T-cell (primary cell): ENCODE results near the gene PRKCA. TPM values are rescaled to one million over a fixed set of nuclear protein-coding genes. Genes with fewer than 3 reads are reported as not detected.

ENCODE experiments used
- ATAC-seq, 4 experiments: fragments of 200-7000 bp in 3 of 4; fragments of 150-1000 bp in 1 of 4; cut with Tn5 transposase; replicated peaks in 1 of 4; 1 replicate in 3 of 4; 2 replicates in 1 of 4; pipeline ENCODE4 v1.10.0; 2021; ENCODE audit warnings: moderate library complexity in 3 of 4, mild to moderate bottlenecking in 2 of 4, moderate number of reproducible peaks in 1 of 4
- CTCF ChIA-PET, 2 donors: fragments of 300-600 bp; sonication (Branson Sonifier 250); formaldehyde crosslinking; loops; one replicate each; lab custom pipeline; 2022; ENCODE audit warnings: antibody characterized with exemption in 2 of 2; lab: Charles Lee
- POLR2A ChIA-PET, 2 donors: fragments of 300-600 bp; sonication (Branson Sonifier 250); formaldehyde crosslinking; loops; one replicate each; lab custom pipeline; 2022; ENCODE audit warnings: antibody characterized with exemption in 2 of 2; lab: Charles Lee
- DNase-seq, 35 experiments: peaks; one replicate each; pipeline versions ENCODE4 v3.0.0 to v3.0.0-alpha.2; 2013 to 2023
- H3K27ac ChIP-seq: one replicate; pipeline ENCODE4 v1.5.1; 2013; ENCODE audit warnings: low read length
- H3K27me3 ChIP-seq, 2 experiments: replicated peaks in 1 of 2; 1 replicate in 1 of 2; 2 replicates in 1 of 2; pipeline versions ENCODE4 v1.6.1 to v1.7.0; 2013; ENCODE audit warnings: low read length in 1 of 2, mixed read lengths in 1 of 2; ENCODE audit not compliant: control insufficient read depth in 2 of 2, insufficient read depth in 2 of 2; ENCODE audit errors: extremely low read depth in 1 of 2
- H3K36me3 ChIP-seq, 2 donors: 1 replicate in 1 of 2; 2 replicates in 1 of 2; pipeline versions ENCODE4 v1.6.1 to v1.7.0; 2013; ENCODE audit warnings: low read length in 1 of 2; ENCODE audit not compliant: control insufficient read depth in 2 of 2, insufficient read depth in 1 of 2; ENCODE audit errors: extremely low read depth in 1 of 2
- H3K4me1 ChIP-seq, 2 experiments: 1 replicate in 1 of 2; 2 replicates in 1 of 2; pipeline versions ENCODE4 v1.6.1 to v1.7.0; 2013; ENCODE audit warnings: low read length in 2 of 2, mixed read lengths in 1 of 2; ENCODE audit not compliant: insufficient read depth in 2 of 2, control insufficient read depth in 1 of 2; ENCODE audit errors: extremely low read depth in 1 of 2
- H3K4me3 ChIP-seq, 2 donors: 1 replicate in 1 of 2; 2 replicates in 1 of 2; pipeline versions ENCODE4 v1.5.1 to v1.7.0; 2013; ENCODE audit warnings: mild to moderate bottlenecking in 2 of 2, low read length in 1 of 2, moderate library complexity in 1 of 2; ENCODE audit not compliant: control insufficient read depth in 1 of 2; ENCODE audit errors: extremely low read depth in 1 of 2
- H3K9me3 ChIP-seq: 2 replicates; pipeline ENCODE4 v1.7.0; 2013
- H3K27ac Mint-ChIP-seq, 2 donors: one replicate each; pipeline ENCODE4 v1.8.0; 2020 to 2021; ENCODE audit warnings: mild to moderate bottlenecking in 2 of 2, mixed read lengths in 2 of 2
- H3K27me3 Mint-ChIP-seq, 2 donors: one replicate each; pipeline ENCODE4 v1.8.0; 2021 to 2022; ENCODE audit warnings: mixed read lengths in 2 of 2
- H3K36me3 Mint-ChIP-seq: one replicate; pipeline ENCODE4 v1.8.0; 2021; ENCODE audit warnings: mixed read lengths
- H3K4me1 Mint-ChIP-seq, 3 donors: one replicate each; pipeline ENCODE4 v1.8.0; 2020 to 2022; ENCODE audit warnings: mixed read lengths in 3 of 3, mild to moderate bottlenecking in 1 of 3
- H3K4me3 Mint-ChIP-seq, 3 donors: one replicate each; pipeline ENCODE4 v1.8.0; 2020 to 2022; ENCODE audit warnings: mild to moderate bottlenecking in 3 of 3, mixed read lengths in 3 of 3, moderate library complexity in 3 of 3
- H3K9me3 Mint-ChIP-seq, 3 donors: one replicate each; pipeline ENCODE4 v1.8.0; 2020 to 2022; ENCODE audit warnings: mixed read lengths in 3 of 3
- WGBS: methylation state at CpG from one replicate; pipeline ENCODE4 v1.1.5; 2013; ENCODE audit warnings: missing lambda C conversion rate; ENCODE audit not compliant: insufficient coverage; 5-methylcytosine and 5-hydroxymethylcytosine counted together
- total RNA-seq, 35 experiments: library from RNA in 6 of 35; stranded (reverse) in 6 of 35; fragments of 120-200 nt in 1 of 35; gene quantifications; one replicate each; pipeline versions ENCODE4 v1.2.1 to v1.2.4 and lab custom pipeline; 2013 to 2026

The PRKCA gene
- total RNA-seq, 5 donors from 2014 or later (not counting 1 experiment from before 2014, with no cell fraction given) = 75.9 to 128 (median 82.0) TPM

GRCh38 chr17:66436631-66437030 lies 134.2 kb downstream of the PRKCA start:
- Mint-ChIP-seq H3K27ac (no peak overlapping the region), H3K36me3 (no peaks in the 10 kb centered on the region), H3K4me3 (no peak overlapping the region), H3K27me3 (no peaks in the 10 kb centered on the region), H3K4me1 (peaks cover 11 to 28% (median 25%) of the 10 kb centered on the region in 3 donors), H3K9me3 (no peaks in the 10 kb centered on the region)
- 98% methylated on average over 6 of the region's 6 CpGs for WGBS
- Histone ChIP-seq H3K4me1 (peaks cover 20 to 25% of the 10 kb centered on the region in 2 experiments), H3K4me3 (no peak overlapping the region), H3K27me3 (no peaks in the 10 kb centered on the region), H3K27ac (no peak overlapping the region), H3K9me3 (no peaks in the 10 kb centered on the region), H3K36me3 (no peaks in the 10 kb centered on the region)
- ATAC-seq (no peak), DNase-seq (no peak)
- ChIA-PET POLR2A (no interaction called here), CTCF (interaction anchor here in 1 of 2 donors (0.7 kb wide), 1 partner anchor 710 kb away, joined by 3 read pairs; no protein-coding TSS in a partner anchor)

GRCh38 chr17:66437476-66438026 lies 135.1 kb downstream of the PRKCA start:
- Histone ChIP-seq H3K27ac (no peak overlapping the region), H3K9me3 (no peaks in the 10 kb centered on the region), H3K4me1 (peaks cover 18 to 28% of the 10 kb centered on the region in 2 experiments), H3K4me3 (no peak overlapping the region), H3K36me3 (no peaks in the 10 kb centered on the region), H3K27me3 (no peaks in the 10 kb centered on the region)
- DNase-seq (no peak), ATAC-seq (peak in 1 of 4 experiments; percentile 64)
- CTCF ChIA-PET = interaction anchor here in 1 of 2 donors (0.6 kb wide), 1 partner anchor 110 kb away, joined by 4 read pairs; no protein-coding TSS in a partner anchor
- H3K4me1 Mint-ChIP-seq = peaks cover 18 to 34% (median 32%) of the 10 kb centered on the region in 3 donors
- WGBS = no CpG with 5 or more reads among the region's 5 CpGs
- H3K4me3 Mint-ChIP-seq = no peak overlapping the region
- POLR2A ChIA-PET = no interaction called here
- H3K27me3 Mint-ChIP-seq = no peaks in the 10 kb centered on the region
- H3K9me3 Mint-ChIP-seq = no peaks in the 10 kb centered on the region
- H3K27ac Mint-ChIP-seq = peak overlapping the region in 1 of 2 donors; percentile 39
- peaks cover 4% of the 10 kb centered on the region for H3K36me3 Mint-ChIP-seq

- Mint-ChIP-seq H3K27me3 (no peaks in the 10 kb centered on the region), H3K4me3 (no peak overlapping the region), H3K36me3 (peaks cover 9% of the 10 kb centered on the region), H3K4me1 (peaks cover 24 to 39% (median 38%) of the 10 kb centered on the region in 3 donors), H3K27ac (no peak overlapping the region), H3K9me3 (no peaks in the 10 kb centered on the region)
- no peaks in the 10 kb centered on the region for H3K9me3 ChIP-seq
- POLR2A ChIA-PET = no interaction called here
- H3K4me3 ChIP-seq = no peak overlapping the region
- peaks cover 12 to 28% of the 10 kb centered on the region in 2 experiments for H3K4me1 ChIP-seq
- H3K36me3 ChIP-seq = peaks cover 0 to 3% of the 10 kb centered on the region in 2 donors
- ATAC-seq (no peak), DNase-seq (no peak)
- no peak overlapping the region for H3K27ac ChIP-seq
- no peaks in the 10 kb centered on the region for H3K27me3 ChIP-seq
- 93% methylated on average over 4 of the region's 7 CpGs for WGBS
- CTCF ChIA-PET = interaction anchor here in 1 of 2 donors (0.6 kb wide), 1 partner anchor 111 kb away, joined by 4 read pairs; no protein-coding TSS in a partner anchor
Measured at GRCh38 chr17:66438101-66438500, 135.7 kb downstream of the PRKCA start.

DNA sequence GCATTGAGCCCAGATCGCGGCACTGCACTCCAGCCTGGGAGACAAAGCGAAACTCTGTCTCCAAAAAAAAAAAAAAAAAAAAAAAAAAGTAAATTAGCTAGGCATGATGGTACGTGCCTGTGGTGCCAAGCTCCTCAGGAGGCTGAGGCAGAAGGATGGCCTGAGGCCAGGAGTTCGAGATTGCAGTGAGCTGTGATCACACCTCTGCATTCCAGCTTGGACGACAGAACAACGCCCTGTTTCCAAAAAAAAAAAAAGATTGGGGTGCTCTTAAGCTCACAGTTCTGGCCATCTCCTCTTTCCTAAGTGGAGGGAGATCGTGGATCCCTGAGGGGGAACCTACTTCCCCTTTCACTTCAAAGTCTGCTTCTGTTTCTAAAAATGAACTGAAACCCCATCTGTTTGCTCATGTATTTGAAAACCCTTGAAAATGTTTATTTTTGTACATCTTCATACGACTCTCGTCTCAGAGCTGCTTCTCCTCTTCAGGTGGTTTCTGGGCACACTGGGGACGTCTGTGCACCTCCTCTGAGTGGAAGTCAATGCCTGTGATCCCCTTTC lies 138.8 kb downstream of the PRKCA start:
- CTCF ChIA-PET = interaction anchor here (0.6 kb wide), 3 partner anchors 24 to 1258 kb away, joined by 3 to 6 read pairs (median 3); no protein-coding TSS in a partner anchor
- Mint-ChIP-seq H3K4me3 (peak overlapping the region in 2 of 3 donors; percentile 5 to 48), H3K27ac (peak overlapping the region in 1 of 2 donors; percentile 18), H3K27me3 (no peaks in the 10 kb centered on the region), H3K4me1 (peaks cover 47 to 64% (median 58%) of the 10 kb centered on the region in 3 donors), H3K9me3 (no peaks in the 10 kb centered on the region), H3K36me3 (peaks cover 19% of the 10 kb centered on the region)
- Histone ChIP-seq H3K4me3 (no peak overlapping the region), H3K36me3 (peaks cover 0 to 6% of the 10 kb centered on the region in 2 donors), H3K27me3 (no peaks in the 10 kb centered on the region), H3K9me3 (no peaks in the 10 kb centered on the region), H3K4me1 (peaks cover 2 to 26% of the 10 kb centered on the region in 2 experiments), H3K27ac (no peak overlapping the region)
- peak in 1 of 4 experiments; percentile 47 for ATAC-seq
- WGBS = 75% methylated on average over 6 of the region's 11 CpGs
- POLR2A ChIA-PET = interaction anchor here (0.6 to 0.7 kb wide), 4 partner anchors 9 to 1437 kb away, joined by 3 to 5 read pairs (median 4); no protein-coding TSS in a partner anchor
- DNase-seq = peak in 2 of 35 experiments; percentile 10 to 42

DNA sequence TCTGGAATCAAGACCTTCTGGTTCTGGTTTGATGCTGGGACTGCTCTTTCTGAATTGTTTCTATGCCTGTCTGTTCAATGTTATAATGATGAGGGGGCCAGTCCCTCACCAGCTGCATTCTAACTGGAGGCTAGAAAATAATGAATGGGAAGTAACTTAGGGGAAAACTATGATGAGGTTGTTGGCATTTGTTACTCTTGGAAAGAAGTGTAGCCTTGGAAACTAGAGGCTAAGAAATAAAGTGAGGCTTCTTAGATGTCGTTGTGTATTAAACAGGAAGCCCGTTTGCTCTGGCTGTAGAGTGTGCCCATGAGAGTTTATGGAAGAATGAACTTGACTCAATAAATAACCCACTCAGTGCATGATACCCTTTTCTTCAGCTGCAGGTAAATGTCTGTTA lies 140.8 kb downstream of the PRKCA start:
- H3K9me3 Mint-ChIP-seq = no peaks in the 10 kb centered on the region
- Histone ChIP-seq H3K4me1 (peaks cover 0 to 18% of the 10 kb centered on the region in 2 experiments), H3K27me3 (no peaks in the 10 kb centered on the region), H3K9me3 (no peaks in the 10 kb centered on the region), H3K27ac (no peak overlapping the region), H3K4me3 (no peak overlapping the region), H3K36me3 (peaks cover 0 to 6% of the 10 kb centered on the region in 2 donors)
- no peak for ATAC-seq
- H3K27ac Mint-ChIP-seq = peak overlapping the region in 1 of 2 donors; percentile 9
- H3K4me1 Mint-ChIP-seq = peaks cover 66 to 80% (median 73%) of the 10 kb centered on the region in 3 donors
- ChIA-PET POLR2A (no interaction called here), CTCF (no interaction called here)
- H3K4me3 Mint-ChIP-seq = no peak overlapping the region
- no peak for DNase-seq
- no CpG with 5 or more reads among the region's 2 CpGs for WGBS
- H3K27me3 Mint-ChIP-seq = no peaks in the 10 kb centered on the region
- H3K36me3 Mint-ChIP-seq = peaks cover 20% of the 10 kb centered on the region

- Mint-ChIP-seq H3K27me3 (no peaks in the 10 kb centered on the region), H3K4me3 (no peak overlapping the region), H3K9me3 (no peaks in the 10 kb centered on the region), H3K36me3 (peaks cover 20% of the 10 kb centered on the region), H3K4me1 (peaks cover 68 to 78% (median 72%) of the 10 kb centered on the region in 3 donors), H3K27ac (no peak overlapping the region)
- ChIA-PET CTCF (no interaction called here), POLR2A (no interaction called here)
- Histone ChIP-seq H3K36me3 (peaks cover 0 to 6% of the 10 kb centered on the region in 2 donors), H3K4me3 (no peak overlapping the region), H3K27ac (no peak overlapping the region), H3K4me1 (peaks cover 0 to 18% of the 10 kb centered on the region in 2 experiments), H3K9me3 (no peaks in the 10 kb centered on the region), H3K27me3 (no peaks in the 10 kb centered on the region)
- WGBS = 63% methylated on average over 7 of the region's 9 CpGs
- DNase-seq = no peak
- ATAC-seq = no peak
Measured at GRCh38 chr17:66443606-66444005, 141.2 kb downstream of the PRKCA start.
